K562 (cell line): ENCODE results near the gene ATXN7L1. TPM values are rescaled to one million over a fixed set of nuclear protein-coding genes. Genes with fewer than 3 reads are reported as not detected.

Experiments used
- BRCA1 ChIP-seq, 2 experiments: fragments of 450-650 bp in 1 of 2; sonication (generic) in 1 of 2; formaldehyde crosslinking in 1 of 2; IDR thresholded peaks; 2 replicates each; pipeline versions ENCODE4 v1.5.0 to v1.6.1; 2017 to 2020; ENCODE audit warnings: mild to moderate bottlenecking in 1 of 2, missing genetic modification reagents in 1 of 2
- C11orf30 ChIP-seq: fragments of 450-650 bp; IDR thresholded peaks from 2 replicates; pipeline ENCODE4 v1.6.1; 2016; ENCODE audit warnings: low read depth, mild to moderate bottlenecking
- CCAR2 ChIP-seq: fragments of 200-400 bp; formaldehyde crosslinking; IDR thresholded peaks from 2 replicates; pipeline ENCODE4 v1.6.1; 2017; ENCODE audit warnings: mild to moderate bottlenecking, low read depth, low read length
- NCOA4 ChIP-seq: fragments of 450-650 bp; IDR thresholded peaks from 2 replicates; pipeline ENCODE4 v1.6.1; 2018; ENCODE audit warnings: mild to moderate bottlenecking; ENCODE audit not compliant: partially characterized antibody
- PHB ChIP-seq: fragments of 250-450 bp; sonication (Bioruptor Pico); IDR thresholded peaks from 2 replicates; pipeline ENCODE4 v1.5.0; 2021
- polyA plus RNA-seq, 8 experiments: library from polyadenylated mRNA; depleted of rRNA in 4 of 8; stranded (reverse) in 5 of 8; unstranded in 3 of 8; fragments of >200 nt; fragmentation: Nextera tagmentation in 2 of 8; fragmentation: Illumina TruSeq in 1 of 8; extraction: Ambion mirVana in 2 of 8; extraction: Trizol in 1 of 8; gene quantifications; 2 replicates each; pipeline versions ENCODE4 v1.2.1 to v1.2.3, GENCODE V29; 2011 to 2014; ENCODE audit warnings: inconsistent platforms in 1 of 8, missing spikeins in 1 of 8
- total RNA-seq, 7 experiments: library from RNA; depleted of rRNA in 6 of 7; stranded (reverse); fragments of >200 nt in 6 of 7; fragmentation: Illumina TruSeq in 2 of 7; extraction: Trizol in 2 of 7; gene quantifications; 2 replicates each; pipeline versions ENCODE4 v1.2.1 to v1.2.3, GENCODE V29; 2011 to 2021; ENCODE audit warnings: low replicate concordance in 1 of 7
- TF ChIP-seq, protein P1 (sequence below): sonication (generic); formaldehyde crosslinking; IDR thresholded peaks from 2 replicates; pipeline ENCODE4 v1.8.0; 2022; ENCODE audit warnings: missing genetic modification reagents, mild to moderate bottlenecking, borderline replicate concordance
- TF ChIP-seq, protein P2 (sequence below): sonication (generic); formaldehyde crosslinking; IDR thresholded peaks from 2 replicates; pipeline ENCODE4 v1.8.1; 2023; ENCODE audit warnings: mild to moderate bottlenecking, missing genetic modification reagents
- TF ChIP-seq, protein P3 (sequence below): conservative IDR thresholded peaks from 2 replicates; pipeline ENCODE4 v1.6.1; 2011; ENCODE audit warnings: low read depth, mild to moderate bottlenecking, low read length; ENCODE audit not compliant: control insufficient read depth

The ATXN7L1 gene
- total and polyA plus RNA-seq, 9 of the 15 experiments (the other 6 are each of a cell fraction or from before 2014, with no cell fraction given) = 6.6 to 13.7 (median 10.7) TPM

DNA sequence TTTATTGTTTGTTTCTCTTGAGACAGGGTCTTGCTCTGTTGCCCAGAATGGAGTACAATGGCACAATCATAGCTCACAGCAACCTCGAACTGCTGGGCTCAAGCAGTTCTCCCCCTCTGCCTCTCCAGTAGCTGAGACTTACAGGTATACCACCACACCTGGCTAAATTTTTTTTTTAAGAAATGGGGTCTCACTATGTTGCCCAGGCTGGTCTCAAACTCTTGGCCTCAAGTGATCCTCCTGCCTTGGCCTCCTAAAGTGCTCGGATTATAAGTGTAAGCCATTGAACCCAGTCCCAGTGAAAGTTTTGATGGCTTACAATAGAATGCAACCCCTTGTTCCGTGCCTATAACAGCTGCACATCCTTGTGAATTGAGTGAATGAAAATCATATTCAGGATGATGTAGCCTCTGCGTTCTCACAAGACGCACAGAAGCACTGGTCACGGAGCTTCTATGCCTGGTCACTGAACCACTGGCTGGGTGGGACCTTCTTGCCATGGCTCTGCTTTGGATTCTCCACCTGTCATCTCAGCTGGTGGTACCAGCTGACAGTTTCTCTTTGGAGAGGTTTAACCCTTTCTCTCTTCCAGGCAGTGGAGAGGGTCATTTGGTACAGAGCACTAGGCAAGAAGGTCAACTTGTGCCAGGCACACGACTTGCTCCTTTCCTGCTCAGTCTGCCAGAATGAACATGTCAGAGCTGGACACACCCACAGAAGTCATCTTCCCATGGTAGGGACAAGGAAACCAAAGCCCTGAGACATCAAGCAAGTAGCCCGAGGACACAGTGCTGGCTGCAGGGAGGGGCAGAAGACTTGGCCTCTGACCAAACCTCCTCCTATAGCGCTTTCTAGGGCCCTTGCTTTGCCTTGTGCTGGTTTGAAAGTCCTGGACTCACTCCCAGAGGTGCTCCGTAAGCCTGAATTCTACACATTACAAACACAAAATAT, 89.6 kb downstream of the ATXN7L1 start (continued):
- TF ChIP-seq, protein P1, sequence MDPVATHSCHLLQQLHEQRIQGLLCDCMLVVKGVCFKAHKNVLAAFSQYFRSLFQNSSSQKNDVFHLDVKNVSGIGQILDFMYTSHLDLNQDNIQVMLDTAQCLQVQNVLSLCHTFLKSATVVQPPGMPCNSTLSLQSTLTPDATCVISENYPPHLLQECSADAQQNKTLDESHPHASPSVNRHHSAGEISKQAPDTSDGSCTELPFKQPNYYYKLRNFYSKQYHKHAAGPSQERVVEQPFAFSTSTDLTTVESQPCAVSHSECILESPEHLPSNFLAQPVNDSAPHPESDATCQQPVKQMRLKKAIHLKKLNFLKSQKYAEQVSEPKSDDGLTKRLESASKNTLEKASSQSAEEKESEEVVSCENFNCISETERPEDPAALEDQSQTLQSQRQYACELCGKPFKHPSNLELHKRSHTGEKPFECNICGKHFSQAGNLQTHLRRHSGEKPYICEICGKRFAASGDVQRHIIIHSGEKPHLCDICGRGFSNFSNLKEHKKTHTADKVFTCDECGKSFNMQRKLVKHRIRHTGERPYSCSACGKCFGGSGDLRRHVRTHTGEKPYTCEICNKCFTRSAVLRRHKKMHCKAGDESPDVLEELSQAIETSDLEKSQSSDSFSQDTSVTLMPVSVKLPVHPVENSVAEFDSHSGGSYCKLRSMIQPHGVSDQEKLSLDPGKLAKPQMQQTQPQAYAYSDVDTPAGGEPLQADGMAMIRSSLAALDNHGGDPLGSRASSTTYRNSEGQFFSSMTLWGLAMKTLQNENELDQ (CRISPR knock-in tag) = no peak
- no peak for TF ChIP-seq NCOA4
- no peak for TF ChIP-seq BRCA1 (IDR thresholded peaks at IDR 0.05)
- no peak for TF ChIP-seq BRCA1 (CRISPR knock-in tag; IDR thresholded peaks at IDR 0.05)
- TF ChIP-seq, protein P2, sequence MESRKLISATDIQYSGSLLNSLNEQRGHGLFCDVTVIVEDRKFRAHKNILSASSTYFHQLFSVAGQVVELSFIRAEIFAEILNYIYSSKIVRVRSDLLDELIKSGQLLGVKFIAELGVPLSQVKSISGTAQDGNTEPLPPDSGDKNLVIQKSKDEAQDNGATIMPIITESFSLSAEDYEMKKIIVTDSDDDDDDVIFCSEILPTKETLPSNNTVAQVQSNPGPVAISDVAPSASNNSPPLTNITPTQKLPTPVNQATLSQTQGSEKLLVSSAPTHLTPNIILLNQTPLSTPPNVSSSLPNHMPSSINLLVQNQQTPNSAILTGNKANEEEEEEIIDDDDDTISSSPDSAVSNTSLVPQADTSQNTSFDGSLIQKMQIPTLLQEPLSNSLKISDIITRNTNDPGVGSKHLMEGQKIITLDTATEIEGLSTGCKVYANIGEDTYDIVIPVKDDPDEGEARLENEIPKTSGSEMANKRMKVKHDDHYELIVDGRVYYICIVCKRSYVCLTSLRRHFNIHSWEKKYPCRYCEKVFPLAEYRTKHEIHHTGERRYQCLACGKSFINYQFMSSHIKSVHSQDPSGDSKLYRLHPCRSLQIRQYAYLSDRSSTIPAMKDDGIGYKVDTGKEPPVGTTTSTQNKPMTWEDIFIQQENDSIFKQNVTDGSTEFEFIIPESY (CRISPR knock-in tag) = no peak
- TF ChIP-seq, protein P3, sequence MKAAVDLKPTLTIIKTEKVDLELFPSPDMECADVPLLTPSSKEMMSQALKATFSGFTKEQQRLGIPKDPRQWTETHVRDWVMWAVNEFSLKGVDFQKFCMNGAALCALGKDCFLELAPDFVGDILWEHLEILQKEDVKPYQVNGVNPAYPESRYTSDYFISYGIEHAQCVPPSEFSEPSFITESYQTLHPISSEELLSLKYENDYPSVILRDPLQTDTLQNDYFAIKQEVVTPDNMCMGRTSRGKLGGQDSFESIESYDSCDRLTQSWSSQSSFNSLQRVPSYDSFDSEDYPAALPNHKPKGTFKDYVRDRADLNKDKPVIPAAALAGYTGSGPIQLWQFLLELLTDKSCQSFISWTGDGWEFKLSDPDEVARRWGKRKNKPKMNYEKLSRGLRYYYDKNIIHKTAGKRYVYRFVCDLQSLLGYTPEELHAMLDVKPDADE = no peak
- TF ChIP-seq CCAR2 = no peak
- no peak for TF ChIP-seq C11orf30
- no peak for TF ChIP-seq PHB (CRISPR knock-in tag)
